Measurements from ENCODE around the gene SNRPD2.

SNRPD2 gene

DNA sequence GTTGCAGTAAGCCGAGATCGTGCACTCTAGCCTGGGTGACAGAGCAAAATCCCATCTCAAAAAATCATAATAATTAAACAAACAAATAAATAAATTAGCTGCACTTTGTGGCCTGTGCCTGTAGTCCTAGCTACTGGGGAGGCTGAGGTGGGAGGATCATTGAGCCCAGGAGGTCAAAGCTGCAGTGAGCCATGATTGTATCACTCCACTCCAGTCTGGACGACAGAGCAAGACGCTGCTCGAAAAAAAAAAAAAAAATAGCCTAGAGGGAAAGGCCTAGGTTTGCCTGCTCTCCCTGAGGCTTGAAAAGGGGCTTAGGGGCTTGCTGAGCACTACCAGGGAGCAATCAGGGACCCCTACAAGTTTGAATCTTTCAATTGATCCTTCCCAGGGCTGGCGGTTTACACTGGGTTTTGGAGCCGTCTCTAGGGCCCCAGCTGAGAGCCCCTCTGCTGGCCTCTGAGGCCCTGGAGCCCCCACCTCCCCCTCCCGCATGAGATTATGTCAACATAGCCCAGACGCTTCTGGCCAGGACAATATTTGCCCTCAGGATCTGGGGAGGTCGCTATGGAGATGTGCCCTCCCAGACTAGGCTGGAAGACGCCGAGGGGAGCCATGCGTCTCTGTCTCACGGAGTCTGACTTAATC, 34.1 kb downstream of the SNRPD2 start:
- DNase-seq (ENCODE audit: low read depth in 2 of 2), result no peak

DNA sequence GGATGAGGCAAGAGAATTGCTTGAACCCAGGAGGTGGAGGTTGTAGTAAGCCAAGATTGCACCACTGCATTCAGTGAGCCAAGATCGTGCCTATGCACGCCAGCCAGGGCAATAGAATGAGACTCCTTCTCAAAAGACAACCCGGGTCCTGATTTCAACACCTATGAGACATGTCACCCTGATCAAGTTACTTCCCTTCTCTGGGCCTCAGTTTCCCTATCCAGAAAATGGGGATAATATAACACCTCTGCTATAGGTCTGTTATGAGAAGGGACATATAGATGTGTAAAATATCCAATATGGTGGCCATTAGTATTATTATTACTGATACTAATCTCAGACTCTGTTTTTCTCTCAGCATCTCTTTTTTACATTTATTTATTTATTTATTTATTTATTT, 36.7 kb downstream of the SNRPD2 start:
- DNase-seq (ENCODE audit: low read depth in 2 of 2), result no peak

DNA sequence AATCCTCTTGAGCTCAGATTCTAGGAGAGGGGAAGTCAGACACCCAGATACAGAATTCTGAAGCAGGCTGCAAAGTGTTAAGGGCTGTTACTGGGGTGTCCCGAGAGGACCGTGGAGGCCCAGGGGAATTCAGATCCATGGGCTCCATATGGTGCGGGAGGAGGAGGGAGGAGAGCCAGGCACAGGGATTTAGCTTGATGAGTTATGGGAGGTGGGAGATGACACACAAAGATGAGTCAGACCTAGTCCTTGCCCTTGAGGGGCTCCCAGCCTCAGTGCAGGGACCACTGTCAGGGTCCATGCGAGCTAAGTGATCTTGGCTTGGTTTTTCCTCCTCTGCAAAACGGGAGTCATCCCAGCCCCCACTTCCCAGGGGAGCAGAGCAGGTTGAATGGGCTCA, 38.1 kb downstream of the SNRPD2 start:
- DNase-seq (ENCODE audit: low read depth in 2 of 2), result no peak

DNA sequence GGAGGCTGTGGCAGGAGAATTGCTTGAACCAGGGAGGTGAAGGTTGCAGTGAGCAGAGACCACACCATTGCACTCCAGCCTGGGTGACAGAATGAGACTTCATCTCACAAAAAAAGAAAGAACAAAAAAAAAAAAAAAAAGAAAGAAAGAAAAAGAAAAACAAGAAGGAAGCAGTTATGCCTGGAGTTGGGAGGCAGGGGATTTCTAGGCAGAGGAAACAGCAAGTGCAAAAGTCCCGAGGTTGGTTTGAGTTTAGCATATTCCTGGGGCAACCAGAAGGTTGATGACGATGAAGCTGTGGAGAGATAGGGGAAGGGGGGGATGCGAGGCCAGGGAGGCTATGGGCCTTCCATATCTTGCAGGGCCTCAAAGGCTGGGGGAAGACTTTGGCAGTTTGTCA, 41.0 kb downstream of the SNRPD2 start:
- no peak for DNase-seq (ENCODE audit: low read depth in 2 of 2)

DNA sequence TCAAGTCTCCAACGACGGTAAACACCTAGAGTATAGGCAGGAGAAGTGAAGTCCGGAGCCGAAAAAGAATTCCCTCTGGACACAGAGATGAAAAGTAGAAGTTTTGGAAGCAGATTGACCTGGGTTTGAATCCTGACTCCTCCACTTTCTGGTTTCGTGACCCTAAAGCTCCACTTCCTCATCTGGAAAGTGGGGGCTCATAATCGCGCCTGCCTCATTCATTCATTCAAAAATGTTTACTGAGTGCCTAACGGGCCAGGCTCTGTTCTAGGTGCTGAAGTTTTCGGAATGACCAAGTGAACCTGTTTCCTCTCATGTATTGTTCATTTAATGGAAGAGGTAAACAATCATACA, 45.4 kb downstream of the SNRPD2 start:
- DNase-seq (ENCODE audit: low read depth in 2 of 2), result no peak

DNA sequence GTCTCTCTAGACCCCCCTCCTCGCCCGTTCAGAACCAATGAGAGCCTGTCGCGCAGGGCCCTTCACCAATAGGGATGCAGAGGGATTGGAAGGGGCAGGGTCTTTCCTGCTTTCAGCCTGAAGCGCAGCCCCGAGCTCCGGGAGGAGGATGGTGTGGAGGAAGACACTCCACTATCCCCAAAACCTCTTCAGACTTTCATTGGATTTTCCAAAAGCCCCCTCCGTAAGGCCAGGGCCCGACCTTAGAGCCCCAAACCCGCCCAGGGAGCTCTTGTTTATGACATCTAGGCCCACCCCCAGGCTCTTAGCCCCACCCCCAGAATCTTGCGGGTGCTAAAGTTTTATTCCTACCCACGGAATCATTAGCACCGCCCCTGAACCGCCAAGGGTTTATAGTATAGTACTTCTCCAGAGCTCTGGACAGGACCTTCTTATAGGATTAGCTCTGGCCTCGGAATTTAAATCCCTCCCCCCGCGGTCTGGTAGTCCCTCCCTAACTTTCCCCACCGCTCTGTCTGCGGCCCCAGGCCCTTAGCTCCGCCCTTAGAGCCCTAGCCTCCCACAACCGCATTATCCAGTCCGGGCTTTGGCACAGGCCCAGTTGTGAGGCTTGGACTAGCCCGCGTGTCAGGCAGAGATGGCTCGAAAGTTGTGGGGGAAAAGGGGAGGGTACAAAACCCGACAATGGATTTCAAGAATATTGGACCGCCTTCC, 46.0 kb downstream of the SNRPD2 start:
- DNase-seq (ENCODE audit: low read depth in 2 of 2), result peak; percentile 77

DNA sequence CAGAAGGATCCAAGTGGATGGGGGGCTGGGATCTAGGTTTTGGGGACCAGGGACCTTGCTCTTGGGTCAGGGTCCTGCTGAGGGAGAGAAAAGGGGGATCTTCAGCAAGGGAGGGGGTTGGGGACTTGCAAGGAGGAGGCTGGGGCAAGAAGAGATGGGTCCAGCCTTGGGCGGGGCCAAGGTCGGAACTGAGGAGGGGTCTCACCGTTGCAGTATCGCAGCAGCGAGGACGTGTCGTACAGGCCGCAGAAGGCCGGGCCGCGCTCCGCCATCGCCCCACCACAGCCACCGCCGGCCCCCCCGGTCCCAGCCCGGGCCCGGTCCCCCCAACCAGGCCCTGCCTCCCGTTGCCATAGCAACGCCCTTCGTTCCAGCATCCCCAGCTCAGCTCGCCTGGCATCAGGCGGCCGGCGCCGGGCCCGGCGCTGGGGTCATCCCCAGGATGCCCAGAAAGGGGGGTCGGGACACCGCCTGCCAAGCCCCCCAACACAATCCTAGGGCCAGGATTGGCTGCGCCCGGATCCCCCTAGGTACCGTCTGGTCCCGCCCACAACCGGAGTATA, 46.6 kb downstream of the SNRPD2 start:
- no peak for DNase-seq (ENCODE audit: low read depth in 2 of 2)

DNA sequence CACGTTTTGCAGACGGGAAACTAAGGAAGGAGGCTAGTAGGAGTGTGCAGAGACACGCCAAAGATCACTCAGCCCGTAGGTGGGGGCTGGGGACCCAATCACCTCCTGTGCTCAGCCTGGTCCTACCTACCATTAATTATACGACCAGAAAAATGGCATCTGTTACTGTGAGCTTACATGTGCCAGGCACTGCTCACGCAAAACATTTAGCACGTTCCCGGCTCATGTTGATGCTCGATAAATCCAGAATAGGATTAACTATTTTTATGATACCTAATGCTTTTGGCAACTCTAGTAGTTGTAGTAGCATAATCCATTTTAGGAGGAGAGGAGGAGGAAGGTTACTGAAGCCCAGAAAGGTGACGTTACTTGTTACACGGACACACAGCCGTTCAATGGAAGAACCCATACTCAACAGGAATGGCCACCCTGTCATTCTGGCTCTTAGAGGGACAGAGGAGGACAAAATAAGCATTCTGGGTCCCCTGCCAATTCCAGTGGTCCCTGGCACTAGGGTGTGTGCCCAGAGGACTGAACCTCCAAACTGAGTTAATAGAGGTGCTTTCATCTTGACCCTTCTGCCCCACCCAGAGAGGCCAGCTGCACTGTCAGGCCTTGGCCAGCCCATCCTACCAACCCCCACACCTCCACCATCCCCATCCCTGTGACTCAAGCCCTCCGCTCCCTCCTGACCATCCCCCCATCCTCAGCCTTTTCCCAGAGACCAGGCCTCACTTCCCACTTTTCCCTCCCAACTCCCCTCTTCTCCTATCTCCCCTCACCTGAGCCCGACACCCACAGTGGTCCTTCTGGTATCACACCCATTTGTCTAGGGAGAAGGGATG, 47.6 kb downstream of the SNRPD2 start:
- no peak for DNase-seq (ENCODE audit: low read depth in 2 of 2)

DNA sequence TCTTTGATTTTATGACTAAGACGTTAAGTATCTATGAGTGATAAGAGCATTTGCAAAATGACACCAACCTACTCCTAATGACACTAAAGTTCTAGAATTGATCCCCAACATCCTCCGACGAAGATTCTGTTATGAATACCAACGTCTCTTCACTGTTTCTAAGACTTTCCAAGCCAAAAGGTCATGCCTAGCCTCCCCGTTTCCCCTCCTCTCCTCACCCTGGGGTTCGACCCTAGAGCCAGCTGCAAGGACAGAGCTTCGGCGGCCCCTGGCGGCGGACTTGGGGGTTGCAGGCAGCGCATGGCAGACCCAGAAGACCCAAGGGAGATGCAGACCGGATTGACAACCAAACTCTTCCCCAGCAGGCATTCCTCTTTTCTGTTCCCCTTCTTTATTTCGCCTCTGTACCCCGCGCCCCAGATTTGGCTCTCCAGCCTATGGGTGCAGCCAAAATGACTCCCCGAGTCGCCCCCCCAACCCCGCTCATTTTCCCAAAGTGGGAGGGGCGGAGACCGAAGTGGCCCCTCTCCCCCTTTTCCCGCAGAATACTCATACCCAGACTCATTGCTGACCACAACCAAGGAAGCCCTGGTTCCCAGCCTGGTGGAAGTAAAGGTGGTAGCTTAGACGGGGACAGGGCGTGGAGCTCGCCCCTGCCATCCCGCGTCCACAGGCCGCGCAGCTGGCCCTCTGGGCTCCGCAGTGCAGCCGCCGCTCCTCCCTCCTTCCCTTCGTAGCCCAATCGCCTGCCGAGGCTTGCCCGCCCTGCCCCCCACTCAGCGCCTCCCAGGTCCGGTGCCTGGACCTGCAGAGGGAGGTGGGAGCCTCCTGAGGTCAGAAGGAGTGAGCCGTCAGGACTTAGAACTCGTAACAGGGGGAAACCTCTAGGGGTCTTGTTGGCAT, 48.5 kb downstream of the SNRPD2 start:
- peak; percentile 88 to 93 for DNase-seq (ENCODE audit: low read depth in 2 of 2)

DNA sequence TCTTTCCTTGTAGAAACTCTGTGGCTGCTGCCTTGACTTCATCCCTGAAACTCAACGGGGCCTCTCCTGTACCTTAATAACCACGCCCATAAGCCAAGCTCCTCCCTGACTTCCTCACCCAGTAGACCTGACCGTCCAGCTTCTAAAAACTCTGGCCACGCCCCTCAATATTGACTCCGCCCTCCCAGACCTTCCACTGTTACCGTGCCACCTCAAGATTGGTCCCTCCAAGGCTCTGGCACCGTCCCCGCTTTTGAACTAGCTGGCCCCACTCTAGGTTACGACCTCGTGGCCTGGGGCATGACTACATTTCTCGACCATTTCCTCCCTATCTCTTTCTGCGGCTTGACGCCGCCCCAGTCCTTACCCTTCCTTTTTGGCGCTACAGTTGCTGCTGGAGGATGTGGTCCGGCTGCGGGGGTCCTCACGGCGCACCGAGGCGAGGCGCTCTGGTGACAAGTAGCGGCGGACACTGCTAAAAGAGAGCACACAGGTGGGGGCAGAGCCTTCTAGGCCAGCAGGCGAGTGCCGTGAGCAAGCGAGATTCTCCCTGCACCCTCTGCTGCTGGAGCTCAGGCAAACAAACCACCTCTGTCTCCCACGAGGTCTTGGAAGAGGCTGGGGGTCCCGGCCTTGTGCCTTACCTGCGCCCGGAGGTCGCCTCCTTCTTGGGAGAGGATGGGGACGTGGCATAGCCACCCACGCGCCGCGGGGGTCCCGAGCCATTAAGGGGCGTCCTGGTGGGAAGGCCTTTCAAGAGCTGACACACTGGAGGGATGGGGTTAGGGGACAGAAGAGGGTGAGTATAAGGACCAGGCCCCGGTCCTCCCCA, 50.3 kb downstream of the SNRPD2 start:
- DNase-seq (ENCODE audit: low read depth in 2 of 2), result peak; percentile 82 to 86

DNA sequence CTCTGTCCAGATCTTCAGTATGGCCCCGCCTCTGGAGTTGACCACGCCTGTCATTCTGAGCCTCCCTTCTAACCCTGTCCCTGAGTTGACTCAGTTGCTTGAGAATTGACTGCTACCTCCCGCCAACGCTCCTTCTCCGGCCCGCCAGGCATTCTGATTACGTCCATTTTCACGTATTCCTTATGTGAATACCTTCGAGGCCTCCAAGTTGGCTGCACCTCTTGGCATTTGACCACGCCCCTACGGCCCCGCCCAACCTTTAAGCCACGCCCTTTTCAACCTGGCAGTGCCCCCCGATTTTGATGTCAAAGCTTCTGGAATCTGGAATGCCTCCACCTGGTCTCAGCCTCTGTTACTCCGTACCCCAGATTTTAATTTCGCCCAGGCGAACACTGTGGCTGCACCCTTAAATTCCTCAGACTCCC, 50.9 kb downstream of the SNRPD2 start:
- peak in 1 of 2 donors; percentile 42 for DNase-seq (ENCODE audit: low read depth in 2 of 2)

DNA sequence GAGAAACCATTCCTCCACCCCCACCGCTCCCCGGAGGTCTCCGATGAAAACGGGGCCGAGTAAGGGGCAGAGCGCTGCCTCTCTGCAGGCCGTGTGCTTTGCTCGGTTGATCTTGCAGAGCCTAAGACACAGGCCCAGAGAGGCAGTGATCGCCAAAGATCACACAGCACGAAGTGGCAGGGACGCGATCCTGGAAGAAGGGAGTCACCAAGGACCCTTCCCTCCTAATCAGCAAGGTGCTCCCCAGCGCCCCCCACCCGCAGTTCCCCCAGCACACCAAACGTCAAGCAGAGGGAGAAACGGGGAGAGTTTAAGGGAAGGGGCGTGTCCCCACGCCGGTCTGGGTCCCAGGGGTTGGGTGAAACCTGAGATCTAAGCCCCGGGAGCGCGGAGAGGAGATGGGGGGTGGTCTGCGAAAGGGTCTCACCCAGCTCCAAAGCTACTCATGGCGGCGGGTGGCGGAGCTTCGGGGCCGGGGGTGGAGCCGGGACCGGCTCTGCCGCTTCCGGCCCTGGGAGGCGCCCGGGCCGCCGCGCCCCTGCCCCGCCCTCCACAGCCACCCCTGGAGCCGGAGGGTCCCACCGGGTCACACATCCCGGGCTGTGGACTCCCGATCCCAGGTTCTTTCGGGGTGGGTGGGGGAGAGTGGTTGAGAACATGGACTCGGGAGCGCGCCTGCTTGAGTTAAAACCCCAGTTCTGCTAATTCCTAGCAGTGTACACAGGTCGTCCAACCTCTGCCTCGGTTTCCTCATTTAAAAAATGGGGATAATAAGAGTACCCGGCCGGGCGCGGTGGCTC, 52.6 kb downstream of the SNRPD2 start, which contains the start of gene EML2:
EML2 (minus strand) TSS at position 468 of the 800 bp plus-strand sequence; CDS start at position 447, 21 bp downstream.
- peak; percentile 36 to 48 for DNase-seq (ENCODE audit: low read depth in 2 of 2)

DNA sequence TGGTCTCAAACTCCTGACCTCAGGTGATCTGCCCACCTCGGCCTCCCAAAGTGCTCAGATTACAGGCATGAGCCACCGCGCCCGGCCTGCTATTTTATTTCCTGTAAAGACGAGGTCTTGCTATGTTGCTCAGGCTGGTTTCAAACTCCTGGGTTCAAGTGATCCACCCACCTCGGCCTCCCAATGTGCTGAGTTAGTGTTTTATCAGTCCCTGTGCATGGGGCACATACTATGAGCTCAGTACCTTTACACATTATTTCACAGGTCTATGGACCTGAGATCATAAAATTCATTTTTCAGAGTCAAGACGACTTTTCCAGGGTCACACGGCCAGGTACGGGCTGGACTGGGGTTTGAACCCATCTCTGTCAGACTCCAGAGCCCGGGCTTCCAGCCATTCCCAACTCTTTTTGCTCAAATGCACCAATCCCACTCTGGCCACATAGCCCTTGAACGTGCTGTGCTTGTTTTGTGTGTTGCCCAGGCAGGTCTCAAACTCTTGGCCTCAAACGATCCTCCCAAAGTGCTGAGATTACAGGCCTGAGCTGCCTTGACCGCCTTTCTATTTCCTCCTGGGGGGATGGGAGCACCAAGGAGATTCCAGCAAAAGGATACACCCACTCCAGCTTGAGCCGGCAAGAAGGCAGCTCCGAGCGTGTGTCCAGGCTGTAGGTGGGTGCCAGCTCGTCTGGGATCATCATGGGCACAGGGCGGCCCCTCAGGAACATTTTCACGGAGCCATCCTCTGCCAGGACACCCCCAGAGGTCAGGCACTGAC, 53.7 kb downstream of the SNRPD2 start:
- DNase-seq (ENCODE audit: low read depth in 2 of 2), result no peak

Data from stimulated activated CD8-positive, alpha-beta memory T cell treated with anti-CD3 and anti-CD28 coated beads, Interleukin-15, amount 100 ng/mL, for 48 hours (primary cell).